GM23338 (cell line): ENCODE measurements around the gene MKLN1. TPM values are rescaled to one million over a fixed set of nuclear protein-coding genes. Genes with fewer than 3 reads are reported as not detected.
A peak's percentile ranks its signal among the peaks of the same experiment; 100 is the strongest.

Source experiments
- ATAC-seq: fragments of 200-7000 bp; cut with Tn5 transposase; 3 replicates; pipeline ENCODE4 v1.9.1; 2020
- DNase-seq: peaks from one replicate; pipeline ENCODE4 v3.0.0-alpha.2; 2015; ENCODE audit warnings: low spot score
- H2AFZ ChIP-seq: fragments of 200-600 bp; sonication (generic); 2 replicates; pipeline ENCODE4 v1.8.0; 2016; ENCODE audit warnings: antibody characterized with exemption, mild to moderate bottlenecking, moderate library complexity
- H3F3A ChIP-seq: fragments of 200-600 bp; sonication (generic); replicated peaks from 2 replicates; pipeline ENCODE4 v1.8.0; 2017; ENCODE audit warnings: antibody characterized with exemption, mixed run types, low read depth
- H3K27ac ChIP-seq: fragments of 200-600 bp; sonication (generic); 2 replicates; pipeline ENCODE4 v1.6.1; 2016; ENCODE audit warnings: low read depth
- H3K27me3 ChIP-seq: fragments of 200-600 bp; sonication (generic); 2 replicates; pipeline ENCODE4 v1.8.0; 2016; ENCODE audit warnings: mild to moderate bottlenecking, mixed run types, moderate library complexity; ENCODE audit not compliant: insufficient read depth
- H3K36me3 ChIP-seq: fragments of 200-600 bp; sonication (generic); 2 replicates; pipeline ENCODE4 v1.8.0; 2016; ENCODE audit warnings: mild to moderate bottlenecking; ENCODE audit not compliant: insufficient read depth
- H3K4me1 ChIP-seq: fragments of 200-600 bp; sonication (generic); 2 replicates; pipeline ENCODE4 v1.8.0; 2016; ENCODE audit warnings: mild to moderate bottlenecking, moderate library complexity; ENCODE audit not compliant: insufficient read depth
- H3K4me2 ChIP-seq: fragments of 200-600 bp; sonication (generic); 2 replicates; pipeline ENCODE4 v1.7.1; 2017; ENCODE audit warnings: mixed run types
- H3K4me3 ChIP-seq: fragments of 200-600 bp; sonication (generic); 2 replicates; pipeline ENCODE4 v1.6.1; 2016; ENCODE audit warnings: mixed run types
- H3K79me2 ChIP-seq: fragments of 200-600 bp; sonication (generic); replicated peaks from 2 replicates; pipeline ENCODE4 v1.8.0; 2017; ENCODE audit warnings: mild to moderate bottlenecking; ENCODE audit not compliant: insufficient read depth
- H3K9me2 ChIP-seq: fragments of 200-600 bp; sonication (generic); 2 replicates; pipeline ENCODE4 v1.8.0; 2017; ENCODE audit not compliant: insufficient read depth
- H4K20me1 ChIP-seq: fragments of 200-600 bp; sonication (generic); replicated peaks from 2 replicates; pipeline ENCODE4 v1.8.0; 2017; ENCODE audit warnings: mild to moderate bottlenecking; ENCODE audit not compliant: insufficient read depth
- H3K27ac Mint-ChIP-seq: 2 replicates; pipeline ENCODE4 v1.8.0; 2020; ENCODE audit warnings: inconsistent platforms, mild to moderate bottlenecking, moderate library complexity, mixed read lengths
- H3K27me3 Mint-ChIP-seq: 3 replicates; pipeline ENCODE4 v1.8.0; 2022; ENCODE audit warnings: low read depth, mild to moderate bottlenecking, moderate library complexity, mixed read lengths, inconsistent platforms; ENCODE audit not compliant: insufficient read depth, poor library complexity
- H3K36me3 Mint-ChIP-seq: 3 replicates; pipeline ENCODE4 v1.8.0; 2021; ENCODE audit warnings: low read depth, mild to moderate bottlenecking, inconsistent platforms, moderate library complexity, mixed read lengths
- H3K4me1 Mint-ChIP-seq: 3 replicates; pipeline ENCODE4 v1.8.0; 2020; ENCODE audit warnings: mild to moderate bottlenecking, inconsistent platforms, mixed read lengths
- H3K4me3 Mint-ChIP-seq: 3 replicates; pipeline ENCODE4 v1.8.0; 2021; ENCODE audit warnings: moderate library complexity, mild to moderate bottlenecking, inconsistent platforms, mixed read lengths
- H3K9me3 Mint-ChIP-seq: 3 replicates; pipeline ENCODE4 v1.8.0; 2020; ENCODE audit warnings: moderate library complexity, mild to moderate bottlenecking, inconsistent platforms, mixed read lengths
- CTCF ChIP-seq, 2 experiments: fragments of 200-600 bp in 1 of 2; sonication (generic) in 1 of 2; conservative IDR thresholded peaks; 2 replicates each; pipeline versions ENCODE4 v1.5.1 to v1.6.1; 2016 to 2017; ENCODE audit warnings: antibody characterized with exemption in 2 of 2, low read depth in 2 of 2, mild to moderate bottlenecking in 2 of 2, moderate library complexity in 1 of 2
- EZH2phosphoT487 ChIP-seq: fragments of 200-600 bp; sonication (generic); IDR thresholded peaks from one replicate; pipeline ENCODE4 v1.8.1; 2018; ENCODE audit warnings: antibody characterized with exemption; ENCODE audit not compliant: unreplicated experiment
- POLR2AphosphoS5 ChIP-seq: IDR thresholded peaks from 2 replicates; pipeline ENCODE4 v1.6.1; 2016; ENCODE audit warnings: antibody characterized with exemption, low read depth
- ZNF331 ChIP-seq: fragments of 250-450 bp; sonication (Bioruptor Pico); IDR thresholded peaks from 2 replicates; pipeline ENCODE4 v1.5.0; 2020; ENCODE audit warnings: low read depth, mild to moderate bottlenecking, moderate library complexity
- polyA plus RNA-seq: library from polyadenylated mRNA; unstranded; fragments of >200 nt; fragmentation: Nextera tagmentation; extraction: Ambion mirVana; gene quantifications from 2 replicates; pipeline ENCODE4 v1.2.1, GENCODE V29; 2016
- total RNA-seq: library from RNA; depleted of rRNA; stranded (reverse); fragments of >200 nt; shearing (Covaris generic); gene quantifications from 2 replicates; pipeline ENCODE4 v1.2.3, GENCODE V29; 2014

MKLN1 gene
- total and polyA plus RNA-seq, 2 experiments from 2014 or later, result 25.3 to 46.5 TPM

DNA sequence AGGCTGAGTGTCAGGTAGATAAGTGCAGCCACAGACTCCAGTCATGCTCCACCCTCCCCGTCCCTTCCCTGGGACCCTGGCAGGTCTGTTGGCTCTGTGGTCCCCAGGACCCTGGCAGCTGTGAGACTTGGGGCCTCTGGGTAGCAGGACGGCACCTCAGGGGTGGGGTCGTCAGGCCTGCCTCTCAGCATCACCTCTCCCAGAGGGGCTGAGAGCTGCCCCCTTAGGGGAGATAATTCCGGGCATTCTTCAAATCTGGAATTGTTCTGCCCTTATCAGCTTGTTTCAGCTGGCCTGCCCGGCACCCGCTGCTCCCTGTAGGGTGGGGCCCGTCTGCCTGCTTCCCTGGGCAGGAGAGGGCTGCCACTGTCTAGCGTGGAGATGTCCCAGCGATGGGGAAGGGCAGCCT, 205.5 kb downstream of the MKLN1 start:
- peak; percentile 3; the same call in 2 of the 3 replicates for ATAC-seq
- peaks cover 80% of the 10 kb centered on the region for H3K36me3 Mint-ChIP-seq

DNA sequence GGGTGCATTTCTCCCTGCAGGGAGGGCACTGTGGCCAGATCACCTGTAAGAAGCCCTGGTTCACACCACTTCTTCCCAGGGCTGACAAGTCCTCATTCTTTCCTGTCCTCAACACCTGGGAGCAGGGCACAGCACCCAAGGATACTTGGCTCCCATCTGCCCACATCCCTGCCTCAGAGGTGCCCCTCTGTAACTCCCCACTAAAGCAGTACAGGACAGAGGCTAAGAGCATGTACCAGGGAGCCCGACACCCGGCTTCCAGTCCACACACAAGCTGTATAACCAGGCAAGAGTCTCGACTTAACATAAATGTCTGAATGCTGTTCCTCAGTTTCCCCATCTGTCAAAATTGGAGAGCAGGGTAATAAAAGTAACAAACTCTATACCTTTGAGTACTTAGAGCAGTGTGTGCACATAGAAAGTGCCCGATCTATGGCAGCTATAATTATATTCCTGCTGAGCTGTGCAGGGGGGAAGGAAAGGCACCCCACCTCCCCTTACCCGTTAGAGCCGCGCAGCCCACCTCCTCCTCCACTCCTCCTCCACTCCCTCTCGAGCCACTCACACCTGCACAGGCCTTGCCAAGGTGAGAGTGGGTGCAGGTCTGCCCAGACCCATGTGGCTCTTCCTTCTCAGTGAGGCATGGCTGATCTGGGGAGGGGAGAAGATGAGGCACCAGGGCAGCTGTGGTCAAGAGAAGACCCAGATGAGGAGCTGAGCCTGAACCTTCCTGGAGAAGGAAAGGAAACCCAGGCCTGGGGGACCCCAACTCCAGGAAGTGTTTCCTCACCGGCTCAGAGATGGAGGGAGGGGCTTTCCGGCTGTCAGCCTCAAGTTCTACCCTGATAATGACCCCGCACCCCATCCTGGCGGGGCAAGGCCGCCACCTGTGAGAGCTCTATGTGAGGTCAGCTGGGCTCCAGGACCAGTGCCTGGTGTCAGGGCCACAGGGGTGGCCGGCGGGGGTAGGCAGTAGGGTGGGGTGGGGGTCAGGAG, 206.2 kb downstream of the MKLN1 start:
- peaks cover 81% of the 10 kb centered on the region for H3K36me3 Mint-ChIP-seq
- no peaks in the 10 kb centered on the region for H3K9me3 Mint-ChIP-seq
- peaks cover 65% of the 10 kb centered on the region for H3F3A ChIP-seq
- no peak overlapping the region for H3K4me3 Mint-ChIP-seq
- no peak overlapping the region for H3K4me3 ChIP-seq
- no peaks in the 10 kb centered on the region for H3K27me3 ChIP-seq
- TF ChIP-seq POLR2AphosphoS5 (peak; percentile 31), ZNF331 (CRISPR knock-in tag) (no peak)
- H3K9me2 ChIP-seq, result no peaks in the 10 kb centered on the region
- H3K79me2 ChIP-seq, result peaks cover 99% of the 10 kb centered on the region
- H3K4me1 ChIP-seq, result peaks cover 86% of the 10 kb centered on the region
- H2AFZ ChIP-seq, result no peak overlapping the region
- H3K36me3 ChIP-seq, result peaks cover 4% of the 10 kb centered on the region
- H4K20me1 ChIP-seq, result peaks cover 91% of the 10 kb centered on the region
- peaks cover 33% of the 10 kb centered on the region for H3K27me3 Mint-ChIP-seq
- H3K4me2 ChIP-seq, result no peak overlapping the region
- peaks cover 73% of the 10 kb centered on the region for H3K4me1 Mint-ChIP-seq
- H3K27ac Mint-ChIP-seq, result 0 out of 2 replicates have a peak overlapping the region, but pooled peaks have one; percentile 62
- H3K27ac ChIP-seq, result 0 out of 2 replicates have a peak overlapping the region, but pooled peaks have one; percentile 39
- DNase-seq, result no peak
- ATAC-seq, result no peak

More for the DNA sequence above, 205.5 kb downstream of the MKLN1 start:
- Histone ChIP-seq H2AFZ (no peak overlapping the region), H3K79me2 (peaks cover 99% of the 10 kb centered on the region), H3K4me3 (no peak overlapping the region), H3K4me2 (no peak overlapping the region), H3F3A (peaks cover 70% of the 10 kb centered on the region), H3K9me2 (no peaks in the 10 kb centered on the region), H3K27ac (0 out of 2 replicates have a peak overlapping the region, but pooled peaks have one; percentile 39), H3K27me3 (no peaks in the 10 kb centered on the region), H3K4me1 (peaks cover 86% of the 10 kb centered on the region), H4K20me1 (peaks cover 91% of the 10 kb centered on the region), H3K36me3 (peaks cover 4% of the 10 kb centered on the region)
- Mint-ChIP-seq H3K27ac (no peak overlapping the region), H3K27me3 (peaks cover 27% of the 10 kb centered on the region), H3K4me1 (peaks cover 73% of the 10 kb centered on the region), H3K9me3 (no peaks in the 10 kb centered on the region), H3K4me3 (no peak overlapping the region)
- DNase-seq, result no peak
- 0 out of 2 replicates have a peak, but pooled peaks have one; percentile 14 for TF ChIP-seq POLR2AphosphoS5
- no peak for TF ChIP-seq EZH2phosphoT487

DNA sequence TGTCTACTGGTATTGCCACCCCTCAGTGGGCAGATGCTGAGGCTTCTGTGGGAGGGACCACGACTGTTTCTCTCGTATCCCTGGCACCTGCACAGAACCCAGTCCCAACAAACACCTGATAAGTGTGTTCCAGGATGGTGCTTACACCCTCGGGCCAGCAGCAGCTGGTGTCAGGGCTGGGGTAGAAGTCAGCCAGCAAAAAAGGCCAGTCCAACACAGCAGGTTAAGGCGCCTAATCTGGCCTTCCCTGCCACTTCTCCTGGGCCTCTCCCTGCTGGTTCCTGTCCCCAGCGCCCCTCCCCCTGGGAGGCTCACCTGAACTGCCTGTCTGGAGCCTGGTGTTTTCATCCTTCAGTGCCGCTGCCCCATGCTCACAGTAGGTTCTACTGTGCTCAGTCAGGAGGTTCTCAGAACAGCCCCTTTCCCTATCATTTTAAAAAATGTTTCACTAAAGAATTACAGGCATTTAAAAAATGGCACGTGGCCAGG, 208.7 kb downstream of the MKLN1 start:
- Histone ChIP-seq H3K36me3 (peaks cover 4% of the 10 kb centered on the region), H3K4me3 (no peak overlapping the region), H3K4me1 (peaks cover 90% of the 10 kb centered on the region), H3K27me3 (no peaks in the 10 kb centered on the region), H3K4me2 (no peak overlapping the region; the same call in 1 of the 2 replicates), H3K79me2 (peaks cover 100% of the 10 kb centered on the region), H3K9me2 (no peaks in the 10 kb centered on the region), H4K20me1 (peaks cover 92% of the 10 kb centered on the region), H3K27ac (peak overlapping the region; percentile 63; the same call in 1 of the 2 replicates), H3F3A (peaks cover 64% of the 10 kb centered on the region), H2AFZ (no peak overlapping the region)
- no peak overlapping the region for H3K27ac Mint-ChIP-seq
- H3K4me1 Mint-ChIP-seq, result peaks cover 79% of the 10 kb centered on the region
- H3K4me3 Mint-ChIP-seq, result no peak overlapping the region
- DNase-seq, result no peak
- no peaks in the 10 kb centered on the region for H3K9me3 Mint-ChIP-seq
- peaks cover 30% of the 10 kb centered on the region for H3K27me3 Mint-ChIP-seq
- ATAC-seq, result no peak
- peaks cover 90% of the 10 kb centered on the region for H3K36me3 Mint-ChIP-seq
- TF ChIP-seq POLR2AphosphoS5, result 0 out of 2 replicates have a peak, but pooled peaks have one; percentile 3
- no peak for TF ChIP-seq CTCF (conservative IDR thresholded peaks at IDR 0.05; ENCODE audit: low read depth in 2 of 2)
